ENCODE data around the gene TLR10.

The TLR10 gene

DNA sequence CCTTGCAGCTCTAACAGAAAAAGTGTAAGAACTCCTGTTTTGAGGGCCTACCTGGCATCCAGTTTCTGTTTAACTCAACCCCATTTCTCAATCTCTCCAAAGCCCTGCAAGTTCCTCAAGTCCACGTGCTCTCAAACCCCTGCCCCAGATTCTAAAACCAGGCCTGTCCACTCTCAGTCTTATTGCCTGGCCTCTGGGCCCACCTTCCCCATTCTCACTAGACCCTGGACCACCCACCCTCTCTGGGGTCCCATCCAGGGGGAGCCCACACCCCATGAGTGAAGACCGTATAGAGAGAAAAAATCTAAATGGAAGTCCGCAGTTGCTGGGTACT lies 58.3 kb downstream of the TLR10 start:
- no peak for DNase-seq

DNA sequence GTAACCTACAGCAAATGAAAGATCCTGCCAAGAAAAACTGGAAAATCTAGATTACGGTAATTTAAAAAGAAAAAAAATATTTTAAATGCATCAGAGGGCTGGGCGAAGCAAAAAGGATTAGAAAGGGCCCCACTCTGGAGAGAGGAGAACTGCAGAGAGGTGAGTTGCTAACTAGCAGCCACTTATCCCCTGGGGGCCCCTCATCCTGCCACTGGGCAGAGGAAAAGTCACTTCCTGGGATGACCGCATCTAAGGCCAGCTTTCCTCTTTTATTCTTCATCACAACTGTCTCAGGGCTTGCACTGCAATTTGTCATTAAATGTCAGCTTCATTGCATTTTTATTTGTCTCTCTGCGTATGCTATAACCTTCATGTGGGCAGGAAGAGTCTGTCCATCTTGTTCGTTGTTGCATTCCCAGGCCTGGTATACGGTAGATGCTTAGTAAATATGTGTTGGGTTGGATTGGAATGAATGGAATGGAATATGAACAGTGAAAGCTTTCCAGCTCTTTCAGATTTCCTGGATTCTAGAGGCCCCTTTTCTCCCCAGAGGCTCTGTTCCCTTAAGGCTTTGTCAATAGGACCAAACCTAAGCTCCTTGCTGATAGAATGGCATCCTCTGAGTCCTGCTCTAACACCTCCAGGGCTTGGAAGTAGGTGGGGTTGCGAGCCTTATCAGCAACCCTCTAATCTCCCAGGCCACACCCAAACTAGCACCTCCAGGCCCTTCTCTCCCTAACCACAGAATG lies 58.9 kb downstream of the TLR10 start:
- no peak for DNase-seq

DNA sequence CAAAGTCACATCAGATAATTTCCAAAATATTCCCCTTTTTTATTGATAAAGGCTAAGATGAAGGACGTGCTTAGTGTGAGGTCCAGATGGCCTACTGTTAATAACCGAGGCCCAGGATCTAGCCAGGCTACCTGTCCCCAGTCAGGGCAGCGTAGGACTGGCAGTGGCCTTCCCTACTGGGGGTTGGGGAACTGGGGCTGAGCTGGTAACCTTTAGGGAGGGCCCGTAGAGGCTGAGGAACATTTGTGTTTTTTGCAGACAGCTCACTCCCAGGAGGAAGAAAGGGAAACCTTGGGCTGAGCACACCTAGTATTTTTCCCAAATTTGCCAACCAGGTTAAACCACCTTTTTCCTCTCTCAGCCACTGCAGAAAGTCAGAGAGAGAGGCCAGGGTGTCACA lies 59.7 kb downstream of the TLR10 start:
- no peak for DNase-seq

Data from right kidney (tissue), 1 donor.